OCI-LY3 (cell line): Measurements from ENCODE around the gene HPCAL1.

ENCODE experiments used
- H2AFZ ChIP-seq: fragments of 200-600, 300-600 bp; shearing (Covaris generic); 2 replicates; pipeline ENCODE4 v1.6.0; 2014; ENCODE audit warnings: antibody characterized with exemption, low read depth, low read length
- H3K27ac ChIP-seq: fragments of 200-600, 300-600 bp; sonication (generic); 2 replicates; pipeline ENCODE4 v1.5.1; 2014; ENCODE audit warnings: mild to moderate bottlenecking, low read length, moderate library complexity, mixed read lengths
- H3K27me3 ChIP-seq: fragments of 200-600, 300-600 bp; sonication (generic); 2 replicates; pipeline ENCODE4 v1.6.1; 2014; ENCODE audit warnings: low read depth, low read length, mixed read lengths
- H3K36me3 ChIP-seq: fragments of 200-600, 300-600 bp; sonication (generic); replicated peaks from 2 replicates; pipeline ENCODE3; 2014; ENCODE audit warnings: low read depth, low read length, mixed read lengths
- H3K4me1 ChIP-seq: fragments of 300-600, 200-600 bp; sonication (generic); 2 replicates; pipeline ENCODE4 v1.6.1; 2014; ENCODE audit warnings: low read length, mixed read lengths
- H3K4me2 ChIP-seq: fragments of 200-600, 300-600 bp; sonication (generic); 2 replicates; pipeline ENCODE4 v1.6.1; 2014; ENCODE audit warnings: low read length, mixed read lengths
- H3K4me3 ChIP-seq: fragments of 300-600, 200-600 bp; sonication (generic); 2 replicates; pipeline ENCODE4 v1.5.1; 2014; ENCODE audit warnings: antibody characterized with exemption, mild to moderate bottlenecking, low read length, moderate library complexity
- H3K79me2 ChIP-seq: fragments of 300-600, 200-600 bp; shearing (Covaris generic); 2 replicates; pipeline ENCODE4 v1.6.1; 2014; ENCODE audit warnings: mild to moderate bottlenecking, low read length, mixed read lengths
- H3K9ac ChIP-seq: fragments of 300-600, 200-600 bp; shearing (Covaris generic); 2 replicates; pipeline ENCODE4 v1.6.0; 2014; ENCODE audit warnings: mild to moderate bottlenecking, low read length, moderate library complexity
- H3K9me3 ChIP-seq: fragments of 200-600, 300-600 bp; shearing (Covaris generic); 2 replicates; pipeline ENCODE4 v1.6.1; 2014; ENCODE audit warnings: low read length, mixed read lengths; ENCODE audit not compliant: insufficient read depth
- H4K20me1 ChIP-seq: fragments of 200-600, 300-600 bp; sonication (generic); 2 replicates; pipeline ENCODE4 v1.6.1; 2016; ENCODE audit warnings: low read length, mixed read lengths; ENCODE audit not compliant: insufficient read depth
- EZH2phosphoT487 ChIP-seq: fragments of 200-600 bp; shearing (Covaris generic); IDR thresholded peaks from 2 replicates; pipeline ENCODE4 v1.6.1; 2018; ENCODE audit warnings: antibody characterized with exemption, mixed run types, low read depth
- TF ChIP-seq, protein P1 (sequence below): fragments of 200-600, 300-600 bp; sonication (generic); IDR thresholded peaks from 2 replicates; pipeline ENCODE4 v1.5.1; 2014; ENCODE audit warnings: antibody characterized with exemption, low read length, low read depth

The HPCAL1 gene

GRCh38 chr2:10338270-10339188 is 35.8 kb downstream of the HPCAL1 start:
- TF ChIP-seq, protein P1, sequence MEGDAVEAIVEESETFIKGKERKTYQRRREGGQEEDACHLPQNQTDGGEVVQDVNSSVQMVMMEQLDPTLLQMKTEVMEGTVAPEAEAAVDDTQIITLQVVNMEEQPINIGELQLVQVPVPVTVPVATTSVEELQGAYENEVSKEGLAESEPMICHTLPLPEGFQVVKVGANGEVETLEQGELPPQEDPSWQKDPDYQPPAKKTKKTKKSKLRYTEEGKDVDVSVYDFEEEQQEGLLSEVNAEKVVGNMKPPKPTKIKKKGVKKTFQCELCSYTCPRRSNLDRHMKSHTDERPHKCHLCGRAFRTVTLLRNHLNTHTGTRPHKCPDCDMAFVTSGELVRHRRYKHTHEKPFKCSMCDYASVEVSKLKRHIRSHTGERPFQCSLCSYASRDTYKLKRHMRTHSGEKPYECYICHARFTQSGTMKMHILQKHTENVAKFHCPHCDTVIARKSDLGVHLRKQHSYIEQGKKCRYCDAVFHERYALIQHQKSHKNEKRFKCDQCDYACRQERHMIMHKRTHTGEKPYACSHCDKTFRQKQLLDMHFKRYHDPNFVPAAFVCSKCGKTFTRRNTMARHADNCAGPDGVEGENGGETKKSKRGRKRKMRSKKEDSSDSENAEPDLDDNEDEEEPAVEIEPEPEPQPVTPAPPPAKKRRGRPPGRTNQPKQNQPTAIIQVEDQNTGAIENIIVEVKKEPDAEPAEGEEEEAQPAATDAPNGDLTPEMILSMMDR = no peak
- no peak for TF ChIP-seq EZH2phosphoT487
- Histone ChIP-seq H3K27me3 (no peaks in the 10 kb centered on the region), H3K9ac (no peak overlapping the region), H3K9me3 (no peaks in the 10 kb centered on the region), H3K4me1 (no peaks in the 10 kb centered on the region), H3K79me2 (no peaks in the 10 kb centered on the region), H3K4me3 (no peak overlapping the region), H2AFZ (no peak overlapping the region), H3K36me3 (no peaks in the 10 kb centered on the region), H3K4me2 (no peak overlapping the region), H4K20me1 (no peaks in the 10 kb centered on the region), H3K27ac (no peak overlapping the region)

DNA sequence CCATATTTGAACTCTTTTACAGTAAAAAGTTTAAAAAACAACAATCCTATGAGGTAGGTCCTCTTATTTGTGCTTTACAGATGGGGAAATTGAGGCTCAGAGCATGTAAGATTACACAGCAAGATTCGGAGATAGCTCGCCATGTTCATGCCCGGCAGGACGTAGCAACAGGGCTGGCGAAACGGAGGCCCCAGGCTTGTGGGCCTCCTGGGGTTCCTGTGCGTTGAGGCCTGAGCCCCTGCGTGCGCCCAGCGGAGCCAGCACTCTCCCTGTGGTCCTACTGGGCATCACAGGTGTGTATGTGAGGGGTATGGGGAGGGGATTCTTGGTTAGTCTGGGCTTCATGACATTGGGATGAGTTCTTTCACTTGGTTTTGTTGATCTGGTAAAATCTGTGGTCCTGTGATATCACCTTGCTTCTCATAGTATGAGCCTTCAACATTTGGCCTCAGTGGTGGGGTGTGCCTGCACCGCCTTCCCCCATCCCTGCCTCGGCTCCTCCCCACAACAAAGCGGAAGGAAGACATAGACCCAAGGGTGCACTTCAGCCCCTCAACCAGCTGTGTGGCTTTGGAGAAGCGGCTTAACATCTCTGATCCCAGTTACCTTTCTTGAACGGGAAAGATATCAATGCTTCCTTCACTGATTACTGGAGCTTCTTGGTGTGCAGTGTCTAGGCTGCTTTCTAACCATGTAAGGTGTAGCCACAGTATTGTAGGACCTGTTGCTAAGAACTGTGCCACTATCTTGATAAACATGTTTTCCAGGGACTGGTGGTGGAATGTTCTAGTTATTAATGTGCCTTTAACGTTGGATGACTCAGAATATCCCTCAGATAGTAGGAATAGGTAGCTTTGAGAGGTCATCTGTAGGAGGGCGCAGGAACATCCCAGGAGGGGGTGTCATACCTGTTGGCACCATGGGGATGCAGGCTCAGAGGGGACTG is 37.2 kb downstream of the HPCAL1 start:
- H3K79me2 ChIP-seq = no peaks in the 10 kb centered on the region
- H3K27me3 ChIP-seq = peaks cover 1% of the 10 kb centered on the region; the same call in 1 of the 2 replicates
- no peak overlapping the region for H3K4me3 ChIP-seq
- no peak overlapping the region for H3K27ac ChIP-seq
- H3K4me1 ChIP-seq = no peaks in the 10 kb centered on the region
- no peaks in the 10 kb centered on the region for H4K20me1 ChIP-seq
- no peaks in the 10 kb centered on the region for H3K36me3 ChIP-seq
- no peak overlapping the region for H3K9ac ChIP-seq
- H3K4me2 ChIP-seq = no peak overlapping the region
- H3K9me3 ChIP-seq = no peaks in the 10 kb centered on the region
- no peak overlapping the region for H2AFZ ChIP-seq
- TF ChIP-seq EZH2phosphoT487 = no peak
- TF ChIP-seq, protein P1 = no peak

DNA sequence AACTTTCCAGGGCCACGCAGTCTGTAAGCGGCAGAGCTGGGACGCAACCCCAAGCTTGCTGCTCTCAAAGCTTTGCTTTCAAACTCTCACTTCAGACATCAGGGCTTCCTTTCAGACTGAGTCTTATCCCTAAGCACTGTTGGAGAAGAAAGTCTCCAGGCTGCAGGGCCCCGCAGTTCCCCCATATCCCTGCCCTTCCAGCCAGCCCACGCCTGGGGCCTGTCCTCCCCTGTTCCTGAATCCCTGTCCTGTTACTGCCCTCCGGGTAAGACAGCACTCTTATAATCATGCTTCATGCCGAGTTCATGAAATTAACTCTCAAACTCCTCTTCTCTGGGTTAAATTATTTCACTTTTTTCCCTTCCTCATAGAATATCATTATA is 37.9 kb downstream of the HPCAL1 start:
- Histone ChIP-seq H3K36me3 (no peaks in the 10 kb centered on the region), H3K27me3 (peaks cover 3% of the 10 kb centered on the region; the same call in 1 of the 2 replicates), H3K9ac (no peak overlapping the region), H3K4me2 (no peak overlapping the region), H3K79me2 (no peaks in the 10 kb centered on the region), H3K27ac (no peak overlapping the region), H3K9me3 (no peaks in the 10 kb centered on the region), H2AFZ (no peak overlapping the region), H3K4me3 (no peak overlapping the region), H3K4me1 (no peaks in the 10 kb centered on the region), H4K20me1 (no peaks in the 10 kb centered on the region)
- TF ChIP-seq, protein P1 = no peak
- no peak for TF ChIP-seq EZH2phosphoT487

GRCh38 chr2:10341193-10341592 is 38.5 kb downstream of the HPCAL1 start:
- Histone ChIP-seq H2AFZ (no peak overlapping the region), H4K20me1 (no peaks in the 10 kb centered on the region), H3K79me2 (no peaks in the 10 kb centered on the region), H3K36me3 (no peaks in the 10 kb centered on the region), H3K9me3 (no peaks in the 10 kb centered on the region), H3K4me1 (no peaks in the 10 kb centered on the region), H3K4me3 (no peak overlapping the region), H3K27me3 (peaks cover 3% of the 10 kb centered on the region; the same call in 1 of the 2 replicates), H3K4me2 (no peak overlapping the region), H3K9ac (no peak overlapping the region), H3K27ac (no peak overlapping the region)
- TF ChIP-seq, protein P1 = no peak
- TF ChIP-seq EZH2phosphoT487 = no peak
